IMR-90 (cell line): ENCODE data around the gene SSU72. TPM values are rescaled to one million over a fixed set of nuclear protein-coding genes. Genes with fewer than 3 reads are reported as not detected.

ENCODE experiments used
- ATAC-seq: fragments of 200-7000 bp; cut with Tn5 transposase; 2 replicates; pipeline ENCODE4 v1.9.1; 2020; ENCODE audit warnings: low read depth, mild to moderate bottlenecking, moderate library complexity
- BruUV-seq: library from RNA; stranded (reverse); fragments of 400-500 nt; replicated peaks from 2 replicates; lab custom pipeline; 2021; lab: Mats Ljungman, UMichigan
- CTCF ChIA-PET: fragments of 300-600 bp; formaldehyde crosslinking; extraction: SDS; loops from one replicate; lab custom pipeline; 2021; ENCODE audit warnings: antibody characterized with exemption; lab: Yijun Ruan, JAX
- POLR2A ChIA-PET: fragments of 300-600 bp; sonication (Branson Sonifier 250); formaldehyde crosslinking; loops from one replicate; lab custom pipeline; 2022; ENCODE audit warnings: antibody characterized with exemption; ENCODE audit not compliant: unreplicated experiment; lab: Charles Lee
- DNase-seq: peaks from one replicate; pipeline ENCODE4 v3.0.0; 2013
- H2AFZ ChIP-seq: replicated peaks from 2 replicates; pipeline ENCODE3; 2013; ENCODE audit warnings: low read length, mild to moderate bottlenecking; ENCODE audit not compliant: poor library complexity
- H2AK5ac ChIP-seq: 2 replicates; pipeline ENCODE4 v1.6.1; 2013; ENCODE audit warnings: low read depth, low read length, inconsistent platforms
- H2AK9ac ChIP-seq: replicated peaks from 2 replicates; pipeline ENCODE3; 2013; ENCODE audit warnings: mild to moderate bottlenecking, low read depth, low read length, moderate library complexity; ENCODE audit not compliant: poor library complexity
- H2BK120ac ChIP-seq: 2 replicates; pipeline ENCODE4 v1.6.1; 2013; ENCODE audit warnings: low read depth, low read length, inconsistent platforms
- H2BK15ac ChIP-seq: 3 replicates; pipeline ENCODE4 v1.6.1; 2013; ENCODE audit warnings: low read depth, low read length, inconsistent platforms
- H2BK20ac ChIP-seq: 2 replicates; pipeline ENCODE4 v1.6.1; 2013; ENCODE audit warnings: low read depth, mild to moderate bottlenecking, inconsistent platforms, low read length, moderate library complexity
- H2BK5ac ChIP-seq: 2 replicates; pipeline ENCODE4 v1.6.1; 2013; ENCODE audit warnings: mild to moderate bottlenecking, low read depth, low read length, inconsistent platforms; ENCODE audit not compliant: poor library complexity, severe bottlenecking
- H3K14ac ChIP-seq: replicated peaks from 2 replicates; pipeline ENCODE4 v1.6.1; 2013; ENCODE audit warnings: low read depth, low read length, inconsistent platforms
- H3K18ac ChIP-seq: 2 replicates; pipeline ENCODE4 v1.6.1; 2013; ENCODE audit warnings: low read depth, low read length, control low read depth
- H3K23ac ChIP-seq: 2 replicates; pipeline ENCODE4 v1.6.1; 2013; ENCODE audit warnings: low read depth, low read length, inconsistent platforms
- H3K27ac ChIP-seq: 2 replicates; pipeline ENCODE4 v1.5.1; 2013; ENCODE audit warnings: mild to moderate bottlenecking, control low read depth, low read length; ENCODE audit not compliant: insufficient read depth
- H3K27me3 ChIP-seq: 2 replicates; pipeline ENCODE4 v1.6.1; 2013; ENCODE audit warnings: low read length; ENCODE audit not compliant: control insufficient read depth, insufficient read depth
- H3K36me3 ChIP-seq: 2 replicates; pipeline ENCODE4 v1.6.1; 2013; ENCODE audit warnings: low read length, mixed read lengths; ENCODE audit not compliant: control insufficient read depth, insufficient read depth
- H3K4ac ChIP-seq: 2 replicates; pipeline ENCODE4 v1.6.1; 2013; ENCODE audit warnings: low read depth, low read length, inconsistent platforms
- H3K4me1 ChIP-seq: 2 replicates; pipeline ENCODE4 v1.6.1; 2013; ENCODE audit warnings: low read length, mixed read lengths; ENCODE audit not compliant: control insufficient read depth, insufficient read depth
- H3K4me2 ChIP-seq: 2 replicates; pipeline ENCODE4 v1.6.1; 2013; ENCODE audit warnings: low read depth, mild to moderate bottlenecking, control low read depth, low read length, moderate library complexity
- H3K4me3 ChIP-seq: 2 replicates; pipeline ENCODE4 v1.5.1; 2013; ENCODE audit warnings: low read depth, mild to moderate bottlenecking, control low read depth, low read length, moderate library complexity; ENCODE audit not compliant: insufficient read depth
- H3K56ac ChIP-seq: 2 replicates; pipeline ENCODE4 v1.6.1; 2013; ENCODE audit warnings: low read length, inconsistent platforms; ENCODE audit not compliant: insufficient read depth; ENCODE audit errors: extremely low read depth
- H3K79me1 ChIP-seq, 2 experiments: 2 replicates each; pipeline ENCODE4 v1.6.1; 2013; ENCODE audit warnings: low read length in 2 of 2, inconsistent platforms in 1 of 2, low read depth in 1 of 2
- H3K9ac ChIP-seq: 2 replicates; pipeline ENCODE4 v1.6.1; 2013; ENCODE audit warnings: low read depth, low read length, control low read depth
- H3K9me1 ChIP-seq: 2 replicates; pipeline ENCODE4 v1.6.1; 2013; ENCODE audit warnings: low read length, inconsistent platforms; ENCODE audit not compliant: insufficient read depth
- H3K9me3 ChIP-seq: 2 replicates; pipeline ENCODE4 v1.6.1; 2013; ENCODE audit warnings: low read length; ENCODE audit not compliant: control insufficient read depth, insufficient read depth
- H4K20me1 ChIP-seq: 2 replicates; pipeline ENCODE4 v1.6.1; 2013; ENCODE audit warnings: low read length, inconsistent platforms; ENCODE audit not compliant: insufficient read depth
- H4K5ac ChIP-seq: 2 replicates; pipeline ENCODE4 v1.6.1; 2013; ENCODE audit warnings: mild to moderate bottlenecking, low read depth, low read length, control low read depth
- H4K8ac ChIP-seq, 2 experiments: 2 replicates each; pipeline ENCODE4 v1.6.1; 2013; ENCODE audit warnings: low read depth in 2 of 2, low read length in 2 of 2, control low read depth in 1 of 2, inconsistent platforms in 1 of 2
- H4K91ac ChIP-seq: 2 replicates; pipeline ENCODE4 v1.6.1; 2013; ENCODE audit warnings: low read depth, low read length, inconsistent platforms; ENCODE audit not compliant: insufficient read depth
- BHLHE40 ChIP-seq: fragments of 150-350 bp; IDR thresholded peaks from 2 replicates; pipeline ENCODE4 v1.6.1; 2016; ENCODE audit warnings: mild to moderate bottlenecking, low read depth, low read length
- CEBPB ChIP-seq: IDR thresholded peaks from 2 replicates; pipeline ENCODE4 v1.6.1; 2012; ENCODE audit warnings: low read depth, low read length, improper control_type of control experiment
- CHD1 ChIP-seq: IDR thresholded peaks from 2 replicates; pipeline ENCODE4 v1.6.1; 2012; ENCODE audit warnings: low read depth, low read length, improper control_type of control experiment
- FOS ChIP-seq: fragments of 150-350 bp; IDR thresholded peaks from 2 replicates; pipeline ENCODE4 v1.6.1; 2016; ENCODE audit warnings: low read depth, low read length
- MAFK ChIP-seq: IDR thresholded peaks from 2 replicates; pipeline ENCODE4 v1.6.1; 2012; ENCODE audit warnings: low read depth, low read length, improper control_type of control experiment
- MAZ ChIP-seq: IDR thresholded peaks from 2 replicates; pipeline ENCODE4 v1.6.1; 2012; ENCODE audit warnings: low read depth, mild to moderate bottlenecking, low read length, improper control_type of control experiment, moderate library complexity, borderline replicate concordance
- MXI1 ChIP-seq: IDR thresholded peaks from 2 replicates; pipeline ENCODE4 v1.6.1; 2012; ENCODE audit warnings: low read depth, mild to moderate bottlenecking, low read length, moderate library complexity, borderline replicate concordance
- NFE2L2 ChIP-seq: fragments of 150-350 bp; IDR thresholded peaks from 2 replicates; pipeline ENCODE4 v1.6.1; 2016; ENCODE audit warnings: low read depth, mild to moderate bottlenecking, low read length
- POLR2A ChIP-seq: IDR thresholded peaks from 2 replicates; pipeline ENCODE4 v1.6.1; 2012; ENCODE audit warnings: mild to moderate bottlenecking, low read depth, low read length
- RAD21 ChIP-seq: IDR thresholded peaks from 2 replicates; pipeline ENCODE4 v1.6.1; 2012; ENCODE audit warnings: low read length, improper control_type of control experiment
- RCOR1 ChIP-seq: IDR thresholded peaks from 2 replicates; pipeline ENCODE4 v1.6.1; 2012; ENCODE audit warnings: mild to moderate bottlenecking, low read length, improper control_type of control experiment; ENCODE audit not compliant: insufficient replicate concordance
- RFX5 ChIP-seq: IDR thresholded peaks from 2 replicates; pipeline ENCODE4 v1.8.0; 2012; ENCODE audit warnings: low read depth, mild to moderate bottlenecking, low read length, moderate library complexity
- SMC3 ChIP-seq: fragments of 150-350 bp; IDR thresholded peaks from 2 replicates; pipeline ENCODE4 v1.6.1; 2016; ENCODE audit warnings: low read depth, mild to moderate bottlenecking, antibody characterized with exemption, low read length, moderate library complexity
- WGBS, 2 experiments: methylation state at CpG; one replicate each; pipeline versions ENCODE4 v1.1.5 to v1.1.7; 2013; ENCODE audit warnings: missing lambda C conversion rate in 2 of 2; ENCODE audit not compliant: insufficient read length in 1 of 2; ENCODE audit errors: extremely low coverage in 2 of 2; 5-methylcytosine and 5-hydroxymethylcytosine counted together
- dilution Hi-C: fragments of 300-500 bp; cut with HindIII; formaldehyde crosslinking; loops from one replicate; pipeline ENCODE4 v1.14.3; 2018; ENCODE audit warnings: low sequenced_read_pairs; ENCODE audit not compliant: unreplicated experiment
- in situ Hi-C: fragments of 300-500 bp; cut with MboI; formaldehyde crosslinking; loops from 3 replicates; pipeline ENCODE4 v1.14.3; 2019; ENCODE audit warnings: low sequenced_read_pairs, inconsistent platforms, mixed read lengths
- intact Hi-C: fragments of 100-400 bp; cut with micrococcal nuclease; formaldehyde crosslinking; loops from 2 replicates; pipeline ENCODE4 v1.10.0; 2022
- polyA plus RNA-seq, 3 experiments: library from polyadenylated mRNA; depleted of rRNA; stranded (reverse); fragments of >200 nt; gene quantifications; 2 replicates each; pipeline ENCODE4 v1.2.3, GENCODE V29; 2012; ENCODE audit warnings: low replicate concordance in 1 of 3
- total RNA-seq: library from RNA; depleted of rRNA; stranded (reverse); fragments of >200 nt; gene quantifications from 2 replicates; pipeline ENCODE4 v1.2.3, GENCODE V29; 2012
- TF ChIP-seq, protein P1 (sequence below): conservative IDR thresholded peaks from 2 replicates; pipeline ENCODE4 v1.5.1; 2012; ENCODE audit warnings: mild to moderate bottlenecking, low read depth, low read length, improper control_type of control experiment
- TF ChIP-seq, protein P2 (sequence below): fragments of 150-350 bp; IDR thresholded peaks from 2 replicates; pipeline ENCODE4 v1.6.1; 2016; ENCODE audit warnings: low read depth, mild to moderate bottlenecking, low read length, moderate library complexity, borderline replicate concordance

SSU72 gene
- total and polyA plus RNA-seq, 2 of the 4 experiments (the other 2 are of a cell fraction) = 33.7 to 88.4 TPM

DNA sequence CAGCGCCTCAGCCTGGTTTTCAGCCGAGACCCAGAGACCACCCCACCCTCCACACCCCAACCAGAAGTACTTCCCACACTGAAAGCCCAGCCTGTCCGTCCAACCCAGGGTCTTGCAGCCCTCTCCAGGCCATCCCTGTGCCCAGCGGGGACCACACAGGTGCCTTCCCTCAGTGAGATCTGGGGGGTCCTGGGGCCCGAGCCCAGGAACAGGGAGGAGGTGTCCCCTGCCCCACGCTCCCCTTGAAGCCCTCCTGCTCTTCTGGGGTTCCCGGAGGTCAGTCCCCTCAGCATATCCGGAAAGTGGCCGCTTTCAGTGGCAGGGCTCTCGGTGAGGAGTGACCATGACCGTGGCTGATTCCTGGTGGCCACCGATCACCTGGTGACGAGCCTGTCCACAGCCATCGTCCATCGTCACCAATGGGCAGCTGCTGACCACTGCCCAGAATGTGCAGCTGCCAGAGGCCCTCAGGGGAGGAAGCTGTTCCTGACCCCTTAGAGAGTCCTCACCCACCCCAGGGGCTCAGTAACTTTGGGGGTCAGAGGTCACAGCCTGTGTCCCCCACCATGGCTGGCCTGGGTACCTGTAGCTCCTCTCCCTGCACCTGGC is 37.6 kb downstream of the SSU72 start:
- H3K9ac ChIP-seq = no peak overlapping the region
- H3K4ac ChIP-seq = no peak overlapping the region
- H2BK20ac ChIP-seq = no peak overlapping the region
- H3K79me1 ChIP-seq = peaks cover 10 to 44% of the 10 kb centered on the region in 2 experiments
- H2BK120ac ChIP-seq = no peak overlapping the region
- TF ChIP-seq NFE2L2 (no peak), CEBPB (no peak), MXI1 (no peak), RAD21 (no peak), BHLHE40 (no peak), RCOR1 (no peak), SMC3 (no peak), FOS (no peak), MAZ (no peak), MAFK (no peak), CHD1 (no peak), POLR2A (no peak), RFX5 (no peak)
- TF ChIP-seq, protein P1, sequence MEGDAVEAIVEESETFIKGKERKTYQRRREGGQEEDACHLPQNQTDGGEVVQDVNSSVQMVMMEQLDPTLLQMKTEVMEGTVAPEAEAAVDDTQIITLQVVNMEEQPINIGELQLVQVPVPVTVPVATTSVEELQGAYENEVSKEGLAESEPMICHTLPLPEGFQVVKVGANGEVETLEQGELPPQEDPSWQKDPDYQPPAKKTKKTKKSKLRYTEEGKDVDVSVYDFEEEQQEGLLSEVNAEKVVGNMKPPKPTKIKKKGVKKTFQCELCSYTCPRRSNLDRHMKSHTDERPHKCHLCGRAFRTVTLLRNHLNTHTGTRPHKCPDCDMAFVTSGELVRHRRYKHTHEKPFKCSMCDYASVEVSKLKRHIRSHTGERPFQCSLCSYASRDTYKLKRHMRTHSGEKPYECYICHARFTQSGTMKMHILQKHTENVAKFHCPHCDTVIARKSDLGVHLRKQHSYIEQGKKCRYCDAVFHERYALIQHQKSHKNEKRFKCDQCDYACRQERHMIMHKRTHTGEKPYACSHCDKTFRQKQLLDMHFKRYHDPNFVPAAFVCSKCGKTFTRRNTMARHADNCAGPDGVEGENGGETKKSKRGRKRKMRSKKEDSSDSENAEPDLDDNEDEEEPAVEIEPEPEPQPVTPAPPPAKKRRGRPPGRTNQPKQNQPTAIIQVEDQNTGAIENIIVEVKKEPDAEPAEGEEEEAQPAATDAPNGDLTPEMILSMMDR = no peak
- TF ChIP-seq, protein P2, sequence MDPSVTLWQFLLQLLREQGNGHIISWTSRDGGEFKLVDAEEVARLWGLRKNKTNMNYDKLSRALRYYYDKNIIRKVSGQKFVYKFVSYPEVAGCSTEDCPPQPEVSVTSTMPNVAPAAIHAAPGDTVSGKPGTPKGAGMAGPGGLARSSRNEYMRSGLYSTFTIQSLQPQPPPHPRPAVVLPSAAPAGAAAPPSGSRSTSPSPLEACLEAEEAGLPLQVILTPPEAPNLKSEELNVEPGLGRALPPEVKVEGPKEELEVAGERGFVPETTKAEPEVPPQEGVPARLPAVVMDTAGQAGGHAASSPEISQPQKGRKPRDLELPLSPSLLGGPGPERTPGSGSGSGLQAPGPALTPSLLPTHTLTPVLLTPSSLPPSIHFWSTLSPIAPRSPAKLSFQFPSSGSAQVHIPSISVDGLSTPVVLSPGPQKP = no peak
- peaks cover 25% of the 10 kb centered on the region for H4K20me1 ChIP-seq
- no peak for ATAC-seq
- H3K27me3 ChIP-seq = no peaks in the 10 kb centered on the region
- no peak for DNase-seq
- no peak overlapping the region for H4K91ac ChIP-seq
- peaks cover 14% of the 10 kb centered on the region for H3K4me1 ChIP-seq
- H2AFZ ChIP-seq = no peak overlapping the region
- H3K23ac ChIP-seq = no peak overlapping the region
- intact Hi-C loops (no loop called here), dilution Hi-C loops (no loop called here), in situ Hi-C loops (no loop called here)
- peaks cover 33% of the 10 kb centered on the region for H3K36me3 ChIP-seq
- WGBS, 2 experiments = 88% methylated on average over 8 of the region's 15 CpGs; no CpG with 5 or more reads in 1 of the 2 experiments
- H4K5ac ChIP-seq = no peak overlapping the region
- H3K4me3 ChIP-seq = no peak overlapping the region
- H4K8ac ChIP-seq = no peak overlapping the region
- no peak overlapping the region for H3K14ac ChIP-seq
- no peak overlapping the region for H2BK5ac ChIP-seq
- peak overlapping the region; percentile 70 for H2AK9ac ChIP-seq
- no TSS peak for BruUV-seq
- no peak overlapping the region for H3K18ac ChIP-seq
- POLR2A ChIA-PET = no interaction called here
- H3K27ac ChIP-seq = no peak overlapping the region
- H3K56ac ChIP-seq = no peak overlapping the region
- no peaks in the 10 kb centered on the region; the same call in 1 of the 2 replicates for H3K9me3 ChIP-seq
- CTCF ChIA-PET = no interaction called here
- no peak overlapping the region for H2AK5ac ChIP-seq
- H2BK15ac ChIP-seq = no peak overlapping the region
- H3K4me2 ChIP-seq = no peak overlapping the region
- H3K9me1 ChIP-seq = peaks cover 17% of the 10 kb centered on the region
